ENCODE measurements around the gene MATN1.

MATN1 gene

GRCh38 chr1:30680879-30681278 is 42.5 kb downstream of the MATN1 start:
- no peak for DNase-seq (ENCODE audit: low spot score)
- TF ChIP-seq CTCF (IDR thresholded peaks at IDR 0.05; ENCODE audit: borderline replicate concordance, control extremely low read depth, extremely low read depth, insufficient read depth, missing control alignments), result no peak
- in situ Hi-C loops (cut with MboI; ENCODE audit: low sequenced_read_pairs, unreplicated experiment), result no loop called here

GRCh38 chr1:30680429-30680828 is 43.0 kb downstream of the MATN1 start:
- no peak for TF ChIP-seq CTCF (IDR thresholded peaks at IDR 0.05; ENCODE audit: borderline replicate concordance, control extremely low read depth, extremely low read depth, insufficient read depth, missing control alignments)
- in situ Hi-C loops (cut with MboI; ENCODE audit: low sequenced_read_pairs, unreplicated experiment), result no loop called here
- no peak for DNase-seq (ENCODE audit: low spot score)

GRCh38 chr1:30679976-30680305 is 43.4 kb downstream of the MATN1 start:
- no peak for DNase-seq (ENCODE audit: low spot score)
- TF ChIP-seq CTCF (IDR thresholded peaks at IDR 0.05; ENCODE audit: borderline replicate concordance, control extremely low read depth, extremely low read depth, insufficient read depth, missing control alignments), result no peak
- in situ Hi-C loops (cut with MboI; ENCODE audit: low sequenced_read_pairs, unreplicated experiment), result no loop called here

- in situ Hi-C loops (cut with MboI; ENCODE audit: low sequenced_read_pairs, unreplicated experiment), result no loop called here
- no peak for DNase-seq (ENCODE audit: low spot score)
- no peak for TF ChIP-seq CTCF (IDR thresholded peaks at IDR 0.05; ENCODE audit: borderline replicate concordance, control extremely low read depth, extremely low read depth, insufficient read depth, missing control alignments)
Observed at GRCh38 chr1:30679201-30679975, 44.0 kb downstream of the MATN1 start.

GRCh38 chr1:30678209-30678608 is 45.2 kb downstream of the MATN1 start:
- in situ Hi-C loops (cut with MboI; ENCODE audit: low sequenced_read_pairs, unreplicated experiment), result no loop called here
- no peak for TF ChIP-seq CTCF (IDR thresholded peaks at IDR 0.05; ENCODE audit: borderline replicate concordance, control extremely low read depth, extremely low read depth, insufficient read depth, missing control alignments)
- DNase-seq (ENCODE audit: low spot score), result no peak

- in situ Hi-C loops (cut with MboI; ENCODE audit: low sequenced_read_pairs, unreplicated experiment), result no loop called here
- TF ChIP-seq CTCF (IDR thresholded peaks at IDR 0.05; ENCODE audit: borderline replicate concordance, control extremely low read depth, extremely low read depth, insufficient read depth, missing control alignments), result no peak
- DNase-seq (ENCODE audit: low spot score), result no peak
Observed at GRCh38 chr1:30677471-30677870, 45.9 kb downstream of the MATN1 start.

All from GM13976 (cell line).